HUES64 (cell line): ENCODE results near the gene SLC66A2.
"Not testable (repeated sequence)": the region's sequence is repeated elsewhere in the genome, so short reads cannot be mapped to it uniquely, and the experiment has no call there.

Source experiments
- H3K27ac ChIP-seq: 2 replicates; pipeline ENCODE4 v1.7.0; 2013; ENCODE audit warnings: low read depth, low read length, inconsistent platforms
- H3K27me3 ChIP-seq: 2 replicates; pipeline ENCODE4 v1.6.1; 2013; ENCODE audit warnings: mild to moderate bottlenecking, low read length; ENCODE audit not compliant: insufficient read depth
- H3K36me3 ChIP-seq: 2 replicates; pipeline ENCODE4 v1.6.1; 2013; ENCODE audit warnings: mild to moderate bottlenecking, low read length; ENCODE audit not compliant: insufficient read depth
- H3K4me1 ChIP-seq: 2 replicates; pipeline ENCODE4 v1.6.1; 2013; ENCODE audit warnings: mild to moderate bottlenecking, low read length, moderate library complexity; ENCODE audit not compliant: insufficient read depth
- H3K4me3 ChIP-seq: 2 replicates; pipeline ENCODE4 v1.5.1; 2013; ENCODE audit warnings: mild to moderate bottlenecking, low read length, moderate library complexity
- H3K9ac ChIP-seq: 2 replicates; pipeline ENCODE4 v1.6.1; 2013; ENCODE audit warnings: mild to moderate bottlenecking, low read depth, low read length
- H3K9me3 ChIP-seq: 2 replicates; pipeline ENCODE4 v1.6.1; 2013; ENCODE audit warnings: low read depth, low read length; ENCODE audit not compliant: insufficient read depth
- WGBS: fragments of 150-250, 120-280 bp; methylation state at CpG from one replicate; pipeline ENCODE4 v1.1.7; 2013; ENCODE audit warnings: missing lambda C conversion rate; 5-methylcytosine and 5-hydroxymethylcytosine counted together

SLC66A2 gene

DNA sequence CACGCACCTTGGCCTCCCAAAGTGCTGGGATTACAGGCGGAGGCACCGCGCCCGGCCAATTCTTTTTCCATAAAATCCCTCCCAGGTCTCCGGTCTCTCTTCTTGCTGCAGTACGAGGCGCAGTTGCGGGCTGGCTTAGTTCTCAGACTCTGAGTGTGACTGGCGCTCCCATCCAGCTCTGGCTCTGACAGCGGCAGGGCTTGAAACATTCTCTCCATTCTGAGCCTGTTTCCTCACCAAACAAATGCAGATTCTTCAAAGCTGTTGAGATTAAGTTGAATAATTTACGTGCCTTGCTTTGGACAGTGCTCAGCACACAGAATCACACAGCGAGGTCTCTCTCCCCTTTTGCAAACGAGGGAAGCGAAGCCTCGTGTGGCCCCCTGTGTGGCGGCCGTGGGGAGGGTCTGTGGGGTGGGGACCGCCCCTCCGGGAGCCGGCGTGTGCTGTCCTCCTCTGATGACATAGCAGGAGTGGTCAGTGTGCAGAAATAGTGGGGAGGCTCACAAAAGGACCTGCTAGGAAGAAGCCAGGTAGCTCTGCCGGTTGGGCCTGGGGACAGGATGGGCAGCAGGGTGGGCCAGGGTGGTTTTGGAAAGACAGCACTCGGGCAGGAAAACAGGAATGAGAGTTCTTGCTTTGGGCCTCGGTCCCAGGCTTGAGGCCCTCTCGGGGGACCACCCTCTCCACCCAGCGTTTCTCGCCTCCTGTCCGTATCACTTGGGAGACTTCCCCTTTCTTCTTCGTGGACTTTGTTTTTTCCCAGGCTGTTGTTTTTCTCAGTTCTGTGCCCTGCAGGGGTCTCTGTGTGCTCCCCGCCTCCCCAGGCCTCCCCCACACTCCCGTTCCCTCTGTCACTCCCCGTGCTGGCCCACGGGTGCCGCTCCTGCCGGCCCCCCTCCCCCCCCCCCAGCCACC lies 78.7 kb downstream of the SLC66A2 start:
- no peak overlapping the region for H3K27ac ChIP-seq
- H3K4me1 ChIP-seq = no peaks in the 10 kb centered on the region
- WGBS = 70% methylated on average over 31 of the region's 36 CpGs
- no peak overlapping the region for H3K4me3 ChIP-seq
- no peaks in the 10 kb centered on the region for H3K27me3 ChIP-seq
- H3K36me3 ChIP-seq = no peaks in the 10 kb centered on the region
- H3K9me3 ChIP-seq = no peaks in the 10 kb centered on the region
- H3K9ac ChIP-seq = no peak overlapping the region

DNA sequence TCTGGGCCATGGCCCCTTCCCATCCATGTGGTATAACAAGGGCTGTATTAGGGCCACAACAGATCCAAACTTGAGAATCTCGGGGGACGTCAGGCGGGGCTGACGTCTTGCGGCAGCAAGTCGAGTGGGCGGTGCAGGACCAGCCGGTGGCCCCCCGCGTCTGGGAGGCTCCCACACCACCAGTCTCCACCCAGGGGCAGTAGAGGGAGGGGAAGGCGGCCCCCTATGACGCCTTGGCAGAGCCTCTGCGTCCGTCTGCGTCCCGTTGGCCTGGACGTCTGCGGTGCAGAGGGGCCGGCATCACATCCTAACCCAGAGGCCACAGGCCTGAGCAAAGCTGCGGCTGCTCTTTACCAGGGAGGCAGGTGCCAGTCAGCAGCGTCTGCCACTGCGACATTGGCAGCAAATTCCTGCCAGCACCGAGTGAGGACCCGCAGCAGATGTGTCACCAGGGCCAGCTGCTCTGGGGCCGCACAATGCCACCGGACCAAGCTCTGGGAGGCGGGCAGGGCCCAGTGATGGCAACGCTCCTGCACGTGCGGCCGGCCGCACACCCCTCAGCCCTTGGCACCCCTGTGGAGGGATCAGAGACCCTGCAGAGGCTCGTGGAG lies 79.9 kb downstream of the SLC66A2 start:
- Histone ChIP-seq H3K27ac (no peak overlapping the region), H3K27me3 (no peaks in the 10 kb centered on the region), H3K4me3 (no peak overlapping the region), H3K36me3 (no peaks in the 10 kb centered on the region), H3K4me1 (no peaks in the 10 kb centered on the region), H3K9me3 (no peaks in the 10 kb centered on the region), H3K9ac (no peak overlapping the region)
- WGBS = 92% methylated on average over 33 of the region's 33 CpGs

DNA sequence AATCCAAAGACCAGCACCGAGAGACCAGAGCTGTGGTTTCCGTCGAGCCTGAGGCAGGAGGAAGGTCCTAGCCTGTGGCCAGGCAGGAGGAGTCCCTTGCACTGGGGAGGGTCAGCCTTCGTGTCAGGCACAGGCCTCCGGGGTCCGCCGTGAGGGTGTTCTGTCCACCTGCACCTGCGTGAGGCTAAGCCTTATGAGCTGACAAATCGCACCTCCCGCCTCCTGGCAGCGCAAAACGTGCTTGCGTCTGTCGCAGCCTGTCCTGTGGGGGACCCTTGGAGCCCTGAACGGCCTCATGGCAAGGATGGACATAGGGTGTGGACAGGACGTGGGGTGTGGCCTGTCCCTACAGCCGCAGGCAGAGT lies 80.4 kb downstream of the SLC66A2 start:
- WGBS = 95% methylated on average over 17 of the region's 17 CpGs
- Histone ChIP-seq H3K9me3 (no peaks in the 10 kb centered on the region), H3K4me3 (no peak overlapping the region), H3K4me1 (no peaks in the 10 kb centered on the region), H3K36me3 (no peaks in the 10 kb centered on the region), H3K9ac (no peak overlapping the region), H3K27ac (no peak overlapping the region), H3K27me3 (no peaks in the 10 kb centered on the region)

DNA sequence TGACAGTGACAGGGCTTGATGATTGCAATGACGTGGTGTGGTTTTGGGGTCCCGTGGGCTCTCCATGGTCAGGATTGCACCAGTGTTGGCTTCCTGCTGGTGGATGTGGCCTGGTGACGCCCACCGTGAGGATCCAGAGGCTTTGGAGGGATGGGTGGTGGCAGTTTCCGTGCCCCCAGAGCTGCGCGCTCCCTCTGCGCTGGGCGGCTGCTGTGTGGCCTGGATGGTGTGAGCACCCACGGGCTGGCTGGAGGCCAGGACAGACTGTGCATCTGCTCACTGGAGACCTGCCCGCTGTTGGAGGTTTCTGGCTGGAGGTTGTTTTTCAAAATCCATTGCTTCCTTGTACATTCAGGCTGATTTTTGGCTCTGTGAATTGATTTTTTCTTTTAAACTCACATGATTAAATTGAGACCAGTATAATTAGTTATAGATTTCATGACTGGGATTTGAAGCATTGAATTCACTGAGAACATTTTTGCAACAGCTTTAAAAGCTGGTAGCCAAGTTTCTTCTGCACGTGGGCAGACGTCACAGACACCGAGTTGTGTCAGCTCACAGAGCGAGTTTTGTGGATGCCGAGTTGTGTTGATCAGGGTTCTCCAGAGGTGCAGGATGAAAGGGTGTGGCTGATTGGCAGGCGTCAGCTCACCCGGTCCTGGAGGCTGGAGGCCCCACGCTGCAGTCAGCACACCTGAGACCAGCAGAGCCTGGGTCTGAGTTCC lies 81.0 kb downstream of the SLC66A2 start:
- WGBS = 95% methylated on average over 19 of the region's 19 CpGs
- no peaks in the 10 kb centered on the region for H3K36me3 ChIP-seq
- no peaks in the 10 kb centered on the region for H3K9me3 ChIP-seq
- H3K27me3 ChIP-seq = no peaks in the 10 kb centered on the region
- H3K4me3 ChIP-seq = no peak overlapping the region
- no peak overlapping the region for H3K27ac ChIP-seq
- H3K9ac ChIP-seq = no peak overlapping the region
- no peaks in the 10 kb centered on the region for H3K4me1 ChIP-seq

DNA sequence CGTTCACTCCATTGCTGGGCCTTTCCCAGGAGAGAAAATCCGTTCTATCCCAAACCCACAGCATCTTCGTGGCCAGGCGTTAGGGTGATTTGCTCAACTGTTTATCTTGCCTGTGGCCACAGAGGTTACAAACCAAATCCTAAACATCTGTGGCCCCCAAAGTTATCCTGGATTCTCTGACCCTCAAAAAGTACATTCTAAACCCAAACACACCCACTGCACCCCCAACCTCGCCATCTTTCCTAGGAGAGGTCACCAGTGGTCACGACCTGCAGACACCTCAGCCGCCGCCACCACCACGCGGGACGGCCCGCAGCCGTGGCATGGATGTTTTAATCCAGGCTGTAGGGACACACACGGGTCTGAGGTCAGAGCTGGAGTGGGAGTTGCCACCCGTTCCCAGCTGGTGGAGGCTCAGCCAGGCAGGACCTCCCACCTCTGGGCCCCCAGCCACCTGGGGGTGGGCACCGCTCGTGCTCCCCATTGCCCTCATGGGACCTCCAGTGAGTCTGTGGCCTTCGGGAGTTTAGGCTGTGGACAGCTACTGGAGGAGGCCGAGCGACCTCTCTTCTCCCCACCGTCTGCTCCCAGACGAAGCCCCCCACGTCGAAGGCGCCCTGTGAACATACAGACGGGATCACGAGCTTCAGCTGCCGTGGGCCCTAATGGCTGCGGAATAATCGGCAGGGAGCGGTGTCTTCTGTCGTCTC lies 81.7 kb downstream of the SLC66A2 start:
- no peak overlapping the region for H3K9ac ChIP-seq
- H3K36me3 ChIP-seq = no peaks in the 10 kb centered on the region
- H3K4me3 ChIP-seq = no peak overlapping the region
- no peaks in the 10 kb centered on the region for H3K9me3 ChIP-seq
- H3K27ac ChIP-seq = no peak overlapping the region
- H3K4me1 ChIP-seq = no peaks in the 10 kb centered on the region
- no peaks in the 10 kb centered on the region for H3K27me3 ChIP-seq
- 96% methylated on average over 31 of the region's 32 CpGs for WGBS

DNA sequence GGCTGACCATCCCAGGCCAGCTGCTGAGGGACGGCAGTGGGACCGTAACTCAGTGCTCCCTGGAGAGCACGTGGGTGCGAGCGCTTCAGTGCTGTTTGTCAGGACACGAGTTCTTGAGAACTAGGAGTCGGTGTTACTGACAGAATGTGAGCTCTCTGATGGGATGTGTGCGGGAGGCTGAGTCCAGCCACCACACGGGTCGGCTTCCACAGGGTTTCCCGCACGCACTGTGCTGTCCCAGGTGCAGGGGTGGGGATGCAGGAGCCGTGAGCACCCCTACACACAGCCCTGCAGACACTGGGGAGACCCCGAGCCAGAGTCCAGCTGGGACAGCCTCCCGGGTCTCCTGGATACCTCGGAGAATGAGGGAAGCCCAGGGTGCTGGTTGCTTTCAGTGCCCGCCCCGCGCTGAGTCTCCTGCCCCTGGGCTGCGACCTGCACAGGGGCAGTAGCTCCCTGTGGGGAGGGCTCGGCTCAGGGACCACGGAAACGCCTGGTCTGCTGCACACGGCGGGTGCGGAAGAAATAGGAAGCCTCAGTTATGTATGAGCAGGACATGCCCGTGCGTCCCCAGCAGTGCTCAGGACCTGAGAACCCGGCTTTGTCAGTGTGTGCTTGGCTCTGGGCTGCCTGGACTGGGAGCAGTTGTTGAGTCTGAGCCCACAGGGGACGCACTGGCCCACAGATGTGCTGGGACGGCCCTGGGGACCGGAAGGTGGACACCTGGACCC lies 82.5 kb downstream of the SLC66A2 start:
- Histone ChIP-seq H3K27ac (no peak overlapping the region), H3K36me3 (no peaks in the 10 kb centered on the region), H3K4me1 (no peaks in the 10 kb centered on the region), H3K27me3 (no peaks in the 10 kb centered on the region), H3K4me3 (no peak overlapping the region), H3K9me3 (no peaks in the 10 kb centered on the region), H3K9ac (no peak overlapping the region)
- 91% methylated on average over 32 of the region's 32 CpGs for WGBS

DNA sequence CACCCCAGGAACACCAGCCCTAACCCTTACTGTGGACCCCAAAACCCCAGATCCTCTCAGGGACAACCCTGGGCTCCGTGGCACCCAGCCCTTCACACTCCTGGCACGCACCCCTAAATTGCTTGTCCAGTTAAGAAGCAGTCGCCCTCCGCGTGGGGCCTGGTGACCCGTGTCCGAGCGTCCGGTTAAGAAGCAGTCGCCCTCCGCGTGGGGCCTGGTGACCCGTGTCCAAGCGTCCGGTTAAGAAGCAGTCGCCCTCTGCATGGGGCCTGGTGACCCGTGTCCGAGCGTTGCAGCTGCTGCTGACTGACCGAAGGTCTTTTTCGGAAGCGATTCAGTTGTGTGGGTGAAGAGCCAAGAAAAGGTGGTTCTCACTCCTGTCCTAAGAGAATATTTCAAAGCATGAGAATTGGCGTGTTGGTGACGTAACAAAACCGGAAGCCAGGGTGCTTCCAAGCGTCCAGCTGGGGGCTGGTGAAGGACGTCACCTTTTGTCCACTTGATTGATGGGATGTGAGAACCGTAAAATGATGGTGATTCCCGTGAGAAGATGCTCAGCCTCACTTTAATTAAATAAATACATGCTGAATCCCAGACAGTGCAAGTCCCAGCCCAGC lies 83.2 kb downstream of the SLC66A2 start:
- H3K4me1 ChIP-seq = no peaks in the 10 kb centered on the region
- H3K9ac ChIP-seq = no peak overlapping the region
- no peak overlapping the region for H3K27ac ChIP-seq
- H3K27me3 ChIP-seq = no peaks in the 10 kb centered on the region
- WGBS = 96% methylated on average over 29 of the region's 29 CpGs
- no peak overlapping the region for H3K4me3 ChIP-seq
- H3K9me3 ChIP-seq = no peaks in the 10 kb centered on the region
- no peaks in the 10 kb centered on the region for H3K36me3 ChIP-seq

DNA sequence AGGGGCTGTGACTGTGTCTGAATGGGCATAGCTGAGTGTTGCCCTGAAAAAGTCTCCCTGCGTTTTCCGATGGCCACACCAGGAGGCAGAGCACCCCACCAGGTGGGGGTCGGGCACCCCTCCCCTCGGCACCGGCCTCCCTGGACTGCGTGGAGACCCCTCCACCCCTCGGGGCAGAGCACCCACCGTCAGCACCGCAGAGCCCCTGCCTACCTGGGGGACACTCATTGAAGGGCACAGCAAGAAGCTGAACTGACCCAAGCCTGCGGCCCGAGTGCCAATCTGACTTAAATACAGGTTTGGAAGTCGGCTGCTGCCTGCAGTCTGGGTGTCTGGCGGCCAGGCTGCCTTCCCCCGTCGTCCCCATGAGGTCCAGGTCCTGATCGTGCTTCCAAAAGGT lies 83.8 kb downstream of the SLC66A2 start:
- Histone ChIP-seq H3K36me3 (no peaks in the 10 kb centered on the region), H3K4me1 (no peaks in the 10 kb centered on the region), H3K9ac (no peak overlapping the region), H3K27me3 (no peaks in the 10 kb centered on the region), H3K27ac (no peak overlapping the region), H3K9me3 (no peaks in the 10 kb centered on the region), H3K4me3 (no peak overlapping the region)
- 93% methylated on average over 16 of the region's 16 CpGs for WGBS

DNA sequence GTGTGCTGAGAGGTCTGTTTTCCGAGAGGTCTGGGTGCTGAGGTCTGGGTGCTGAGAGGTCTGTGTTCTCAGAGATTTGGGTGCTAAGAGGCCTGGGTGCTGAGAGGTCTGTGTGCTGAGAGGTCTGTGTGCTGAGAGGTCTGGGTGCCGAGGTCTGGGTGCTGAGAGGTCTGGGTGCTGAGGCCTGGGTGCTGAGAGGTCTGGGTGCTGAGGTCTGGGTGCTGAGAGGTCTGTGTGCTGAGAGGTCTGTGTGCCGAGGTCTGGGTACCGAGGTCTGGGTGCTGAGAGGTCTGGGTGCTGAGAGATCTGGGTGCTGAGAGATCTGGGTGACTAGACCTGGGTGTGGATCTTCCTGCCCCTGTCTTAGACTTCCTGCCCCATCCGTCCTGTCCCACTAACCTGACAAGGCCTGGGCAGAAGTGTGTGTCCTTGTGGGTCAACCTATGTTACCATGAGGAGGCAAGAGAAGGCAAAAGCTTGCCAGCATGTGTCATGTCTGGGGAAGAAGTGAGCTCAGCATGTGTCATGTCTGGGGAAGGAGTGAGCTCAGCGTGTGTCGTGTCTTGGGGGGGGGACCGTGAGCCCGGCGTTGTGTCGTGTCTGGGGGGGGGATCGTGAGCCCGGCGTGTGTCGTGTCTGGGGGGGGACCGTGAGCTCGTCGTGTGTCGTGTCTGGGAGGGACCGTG lies 84.4 kb downstream of the SLC66A2 start:
- no peak overlapping the region for H3K27ac ChIP-seq
- H3K4me3 ChIP-seq = no peak overlapping the region
- 94% methylated on average over 20 of the region's 20 CpGs for whole genome bisulfite sequencing
- no peaks in the 10 kb centered on the region for H3K27me3 ChIP-seq
- no peaks in the 10 kb centered on the region for H3K9me3 ChIP-seq
- no peaks in the 10 kb centered on the region for H3K4me1 ChIP-seq
- H3K9ac ChIP-seq = no peak overlapping the region
- H3K36me3 ChIP-seq = no peaks in the 10 kb centered on the region

DNA sequence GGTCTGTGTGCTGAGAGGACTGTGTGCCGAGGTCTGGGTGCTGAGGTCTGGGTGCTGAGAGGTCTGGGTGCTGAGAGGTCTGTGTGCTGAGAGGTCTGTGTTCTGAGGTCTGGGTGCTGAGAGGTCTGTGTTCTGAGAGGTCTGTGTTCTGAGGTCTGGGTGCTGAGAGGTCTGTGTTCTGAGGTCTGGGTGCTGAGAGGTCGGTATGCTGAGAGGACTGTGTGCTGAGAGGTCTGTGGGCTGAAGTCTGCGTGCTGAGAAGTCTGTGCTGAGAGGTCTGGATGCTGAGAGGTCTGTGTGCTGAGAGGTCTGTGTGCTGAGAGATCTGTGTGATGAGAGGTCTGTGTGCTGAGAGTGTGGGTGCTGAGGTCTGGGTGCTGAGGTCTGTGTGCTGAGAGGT lies 85.5 kb downstream of the SLC66A2 start:
- H3K4me1 ChIP-seq, H3K9me3 ChIP-seq, H3K9ac ChIP-seq, H3K4me3 ChIP-seq, H3K27ac ChIP-seq, H3K27me3 ChIP-seq, H3K36me3 ChIP-seq: not testable (repeated sequence)
- 83% methylated on average over 3 of the region's 3 CpGs for WGBS
